Measurements from ENCODE around the gene P3H4. TPM values are rescaled to one million over a fixed set of nuclear protein-coding genes. Genes with fewer than 3 reads are reported as not detected.

The P3H4 gene
- polyA plus RNA-seq, 1 donor (not counting 4 experiments of a cell fraction or from before 2014, with no cell fraction given): 4.2 TPM

DNA sequence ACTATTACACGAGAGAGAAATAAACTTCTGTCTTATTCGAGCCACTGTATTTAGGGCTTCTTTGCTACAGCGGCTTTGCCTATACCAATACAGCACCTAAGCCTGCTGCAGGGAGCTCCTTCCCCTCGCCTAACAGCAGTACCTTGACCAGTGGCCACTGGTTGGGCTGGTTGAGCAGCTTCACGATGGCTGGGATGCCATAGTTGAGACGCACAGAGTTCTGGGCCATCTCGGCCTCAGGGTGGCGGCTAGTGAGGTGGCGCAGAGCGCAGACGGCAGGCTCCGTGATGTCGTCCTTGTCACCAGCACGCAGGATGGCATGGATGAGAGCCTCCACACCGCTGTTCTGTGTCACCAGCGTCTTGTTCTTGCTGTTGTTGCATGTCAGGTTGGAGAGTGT is 48.9 kb downstream of the P3H4 start:
- peaks cover 42% of the 10 kb centered on the region for H3K79me2 ChIP-seq (ENCODE audit: control insufficient read depth, insufficient read depth, low read length)
- H3K27ac ChIP-seq (ENCODE audit: control insufficient read depth, insufficient read depth, low read length): no peak overlapping the region
- H3K27me3 ChIP-seq (ENCODE audit: control insufficient read depth, extremely low read depth, insufficient read depth, low read length): no peaks in the 10 kb centered on the region
- FAIRE-seq (no peak), DNase-seq (ENCODE audit: low read depth, low spot score) (no peak)
- no peak for TF ChIP-seq EZH2 (IDR thresholded peaks at IDR 0.05; ENCODE audit: low read length)
- TF ChIP-seq, protein P1, sequence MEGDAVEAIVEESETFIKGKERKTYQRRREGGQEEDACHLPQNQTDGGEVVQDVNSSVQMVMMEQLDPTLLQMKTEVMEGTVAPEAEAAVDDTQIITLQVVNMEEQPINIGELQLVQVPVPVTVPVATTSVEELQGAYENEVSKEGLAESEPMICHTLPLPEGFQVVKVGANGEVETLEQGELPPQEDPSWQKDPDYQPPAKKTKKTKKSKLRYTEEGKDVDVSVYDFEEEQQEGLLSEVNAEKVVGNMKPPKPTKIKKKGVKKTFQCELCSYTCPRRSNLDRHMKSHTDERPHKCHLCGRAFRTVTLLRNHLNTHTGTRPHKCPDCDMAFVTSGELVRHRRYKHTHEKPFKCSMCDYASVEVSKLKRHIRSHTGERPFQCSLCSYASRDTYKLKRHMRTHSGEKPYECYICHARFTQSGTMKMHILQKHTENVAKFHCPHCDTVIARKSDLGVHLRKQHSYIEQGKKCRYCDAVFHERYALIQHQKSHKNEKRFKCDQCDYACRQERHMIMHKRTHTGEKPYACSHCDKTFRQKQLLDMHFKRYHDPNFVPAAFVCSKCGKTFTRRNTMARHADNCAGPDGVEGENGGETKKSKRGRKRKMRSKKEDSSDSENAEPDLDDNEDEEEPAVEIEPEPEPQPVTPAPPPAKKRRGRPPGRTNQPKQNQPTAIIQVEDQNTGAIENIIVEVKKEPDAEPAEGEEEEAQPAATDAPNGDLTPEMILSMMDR (optimal IDR thresholded peaks at IDR 0.05 in 1 of 3, IDR thresholded peaks at IDR 0.05 in 1 of 3, conservative IDR thresholded peaks at IDR 0.05 in 1 of 3; ENCODE audit: extremely low read depth in 1 of 3, insufficient read depth in 2 of 3, low read length in 3 of 3): no peak
- no peaks in the 10 kb centered on the region for H3K4me1 ChIP-seq (ENCODE audit: control insufficient read depth, extremely low read depth, insufficient read depth, low read length)
- H3K36me3 ChIP-seq (ENCODE audit: control insufficient read depth in 2 of 2, extremely low read depth in 1 of 2, insufficient read depth in 2 of 2, low read length in 2 of 2): peaks cover 57 to 66% of the 10 kb centered on the region in 2 experiments
- H3K9me1 ChIP-seq (ENCODE audit: control insufficient read depth, extremely low read depth, insufficient read depth, low read length): no peaks in the 10 kb centered on the region
- H3K9me3 ChIP-seq (ENCODE audit: control insufficient read depth, low read depth, low read length): no peaks in the 10 kb centered on the region
- H3K9ac ChIP-seq (ENCODE audit: control insufficient read depth, extremely low read depth, insufficient read depth, low read length): no peak overlapping the region
- dilution Hi-C loops (cut with MboI; ENCODE audit: extremely low pct_ligation_motif_present, low sequenced_read_pairs): no loop called here
- no peak overlapping the region for H3K4me2 ChIP-seq (ENCODE audit: control insufficient read depth, extremely low read depth, insufficient read depth, low read depth, low read length)
- H2AFZ ChIP-seq (ENCODE audit: control insufficient read depth, low read length): no peak overlapping the region
- no peak overlapping the region for H3K4me3 ChIP-seq (ENCODE audit: control insufficient read depth in 2 of 3, extremely low read depth in 1 of 3, insufficient read depth in 2 of 3, low read depth in 1 of 3, low read length in 3 of 3)
- peaks cover 14% of the 10 kb centered on the region for H4K20me1 ChIP-seq (ENCODE audit: control insufficient read depth, extremely low read depth, insufficient read depth, low read length)

DNA sequence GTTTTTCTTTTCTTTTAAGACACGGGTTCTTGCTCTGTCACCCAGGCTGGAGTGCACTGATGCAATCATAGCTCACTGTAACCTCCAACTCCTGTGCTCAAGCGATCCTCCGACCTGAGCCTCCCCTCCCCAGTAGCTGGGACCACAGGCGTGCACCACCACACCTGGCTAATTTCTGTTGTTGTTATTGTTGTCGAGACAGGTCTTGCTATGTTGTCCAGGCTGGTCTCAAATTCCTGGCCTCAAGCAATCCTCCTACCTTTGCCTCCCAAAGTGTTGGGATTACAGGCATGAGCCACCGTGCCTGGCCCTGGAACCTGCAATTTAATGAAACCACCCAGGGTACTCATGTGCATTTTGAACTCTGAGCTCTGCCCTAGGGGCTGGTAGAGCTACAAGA is 49.4 kb downstream of the P3H4 start:
- Histone ChIP-seq H3K4me3 (ENCODE audit: control insufficient read depth in 2 of 3, extremely low read depth in 1 of 3, insufficient read depth in 2 of 3, low read depth in 1 of 3, low read length in 3 of 3) (no peak overlapping the region), H3K9me1 (ENCODE audit: control insufficient read depth, extremely low read depth, insufficient read depth, low read length) (no peaks in the 10 kb centered on the region), H2AFZ (ENCODE audit: control insufficient read depth, low read length) (no peak overlapping the region), H3K4me2 (ENCODE audit: control insufficient read depth, extremely low read depth, insufficient read depth, low read depth, low read length) (no peak overlapping the region), H3K4me1 (ENCODE audit: control insufficient read depth, extremely low read depth, insufficient read depth, low read length) (no peaks in the 10 kb centered on the region), H3K27ac (ENCODE audit: control insufficient read depth, insufficient read depth, low read length) (no peak overlapping the region), H3K36me3 (ENCODE audit: control insufficient read depth in 2 of 2, extremely low read depth in 1 of 2, insufficient read depth in 2 of 2, low read length in 2 of 2) (peaks cover 57 to 66% of the 10 kb centered on the region in 2 experiments), H3K27me3 (ENCODE audit: control insufficient read depth, extremely low read depth, insufficient read depth, low read length) (no peaks in the 10 kb centered on the region), H3K9me3 (ENCODE audit: control insufficient read depth, low read depth, low read length) (no peaks in the 10 kb centered on the region), H4K20me1 (ENCODE audit: control insufficient read depth, extremely low read depth, insufficient read depth, low read length) (peaks cover 11% of the 10 kb centered on the region), H3K9ac (ENCODE audit: control insufficient read depth, extremely low read depth, insufficient read depth, low read length) (no peak overlapping the region), H3K79me2 (ENCODE audit: control insufficient read depth, insufficient read depth, low read length) (peaks cover 38% of the 10 kb centered on the region)
- no peak for TF ChIP-seq EZH2 (IDR thresholded peaks at IDR 0.05; ENCODE audit: low read length)
- TF ChIP-seq, protein P1 (optimal IDR thresholded peaks at IDR 0.05 in 1 of 3, IDR thresholded peaks at IDR 0.05 in 1 of 3, conservative IDR thresholded peaks at IDR 0.05 in 1 of 3; ENCODE audit: extremely low read depth in 1 of 3, insufficient read depth in 2 of 3, low read length in 3 of 3): no peak
- FAIRE-seq: no peak
- DNase-seq (ENCODE audit: low read depth, low spot score): no peak
- dilution Hi-C loops (cut with MboI; ENCODE audit: extremely low pct_ligation_motif_present, low sequenced_read_pairs): no loop called here
